Epithelial cell of prostate (primary cell): ENCODE data around the gene TXNIP.
A peak's percentile ranks its signal among the peaks of the same experiment; 100 is the strongest.

Experiments used
- DNase-seq: peaks from one replicate; pipeline ENCODE4 v3.0.0-alpha.2; 2011; ENCODE audit warnings: low read depth, low spot score
- H3K27ac ChIP-seq: fragments of 450-650 bp; 2 replicates; pipeline ENCODE4 v1.5.1; 2017; ENCODE audit warnings: mild to moderate bottlenecking

TXNIP gene

DNA sequence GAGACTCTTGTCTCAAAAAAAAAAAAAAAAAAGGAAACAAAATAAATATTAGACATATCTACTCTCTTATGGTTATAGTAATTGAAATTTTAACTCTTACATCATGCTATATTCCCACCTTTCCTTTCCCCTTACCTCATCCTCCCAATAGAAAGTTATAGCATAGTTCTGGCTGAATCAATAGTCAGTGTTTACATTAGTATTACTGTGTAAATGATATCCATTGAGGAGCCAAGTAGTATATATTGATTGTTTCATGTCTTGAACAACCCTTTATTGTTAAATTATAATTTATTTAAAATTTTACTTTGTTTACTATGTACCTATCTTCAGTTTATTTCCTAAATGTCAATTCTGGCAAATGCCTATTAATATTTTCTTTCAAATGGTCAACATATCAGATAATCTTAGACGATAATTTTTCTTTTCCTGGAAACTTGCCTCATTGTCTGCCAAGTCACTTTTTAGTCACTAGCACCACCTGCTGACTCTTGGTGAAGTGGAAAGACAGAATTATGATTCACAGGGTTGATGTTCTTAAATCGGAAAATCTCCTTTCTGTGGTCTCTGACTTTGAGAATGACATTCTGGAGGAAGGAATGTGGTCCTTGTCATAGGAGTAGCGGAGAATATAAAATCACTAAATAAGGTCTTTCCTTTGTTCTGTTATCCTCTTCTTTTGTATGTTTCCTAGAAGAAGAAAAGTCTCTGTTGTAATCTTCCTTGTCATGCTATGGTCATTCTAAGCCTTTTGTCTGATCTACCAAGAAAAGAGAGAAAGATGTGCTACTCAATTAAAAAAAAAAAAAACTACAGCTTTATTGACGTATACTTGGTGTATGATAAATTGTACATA is 16.6 kb upstream of the TXNIP start:
- H3K27ac ChIP-seq = no peak overlapping the region
- no peak for DNase-seq

DNA sequence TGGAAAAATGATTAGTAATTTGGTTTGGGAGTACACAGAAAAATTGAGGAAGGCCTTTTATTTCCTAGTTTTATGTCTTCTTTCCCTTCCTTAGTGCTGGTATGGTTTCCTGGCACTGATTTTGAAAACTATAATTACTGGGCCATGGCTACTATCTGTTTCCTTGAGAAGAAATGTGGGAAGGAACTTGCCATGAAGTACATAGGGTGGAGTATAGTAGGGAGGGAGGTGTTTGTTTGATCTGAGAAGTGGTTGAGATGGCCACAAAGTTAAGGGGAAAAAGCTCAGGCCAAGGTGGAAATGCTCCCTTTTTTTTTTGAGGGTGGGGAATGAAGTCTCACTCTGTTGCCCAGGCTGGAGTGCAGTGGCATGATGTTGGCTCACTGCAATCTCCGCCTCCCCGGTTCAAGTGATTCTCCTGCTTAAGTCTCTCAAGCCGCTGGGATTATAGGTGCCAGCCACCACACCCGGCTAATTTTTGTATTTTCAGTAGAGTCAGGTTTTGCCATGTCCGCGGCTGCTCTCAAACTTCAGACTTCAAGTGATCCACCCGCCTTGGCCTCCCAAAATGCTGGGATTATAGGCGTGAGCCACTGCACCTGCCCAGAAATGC is 13.9 kb upstream of the TXNIP start:
- no peak overlapping the region for H3K27ac ChIP-seq
- no peak for DNase-seq

DNA sequence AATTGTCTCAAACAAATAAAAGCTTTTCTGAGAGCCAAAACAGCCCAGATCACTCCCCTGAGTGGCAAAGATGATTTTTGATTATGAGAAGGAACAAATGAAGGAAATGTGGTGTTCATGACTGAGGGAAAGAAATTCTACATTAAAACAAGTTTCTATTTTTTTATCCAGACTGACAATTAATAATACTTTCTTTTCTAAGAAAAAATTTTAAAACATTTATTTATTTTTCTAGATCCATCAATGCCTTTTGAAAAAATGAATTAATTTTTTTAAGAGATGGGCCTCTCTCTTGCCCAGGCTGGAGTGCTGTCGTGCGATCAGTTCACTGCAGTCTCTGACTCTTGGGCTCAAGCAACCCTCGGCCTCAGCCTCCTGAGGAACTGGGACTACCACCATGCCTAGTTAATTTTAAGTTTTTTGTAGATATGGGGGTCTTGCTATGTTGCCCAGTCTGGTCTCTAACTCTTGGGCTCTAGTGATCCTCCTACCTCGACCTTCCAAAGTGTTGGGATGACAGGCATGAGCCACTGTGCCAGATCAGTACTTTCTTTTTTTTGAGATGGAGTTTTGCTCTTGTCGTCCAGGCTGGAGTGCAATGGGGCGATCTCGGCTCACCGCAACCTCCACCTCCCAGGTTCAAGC is 11.2 kb upstream of the TXNIP start:
- no peak for DNase-seq
- H3K27ac ChIP-seq = no peak overlapping the region

DNA sequence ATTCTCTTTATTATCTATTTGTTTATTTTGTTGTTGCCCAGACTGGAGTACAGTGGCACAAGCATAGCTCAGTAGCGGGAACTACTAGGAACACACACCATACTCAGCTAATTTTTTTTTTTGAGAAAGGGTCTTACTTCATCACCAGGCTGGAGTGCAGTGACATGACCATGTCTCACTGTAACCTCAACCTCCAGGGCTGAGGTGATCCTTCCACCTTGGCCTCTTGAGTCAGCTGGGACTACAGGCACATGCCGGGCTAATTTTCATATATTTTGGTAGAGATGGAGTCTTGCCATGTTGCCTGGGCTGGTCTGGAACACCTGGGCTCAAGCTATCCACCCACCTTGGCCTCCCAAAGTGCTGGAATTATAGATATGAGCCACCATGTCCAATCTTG is 5.3 kb upstream of the TXNIP start:
- DNase-seq = no peak
- H3K27ac ChIP-seq = no peak overlapping the region

DNA sequence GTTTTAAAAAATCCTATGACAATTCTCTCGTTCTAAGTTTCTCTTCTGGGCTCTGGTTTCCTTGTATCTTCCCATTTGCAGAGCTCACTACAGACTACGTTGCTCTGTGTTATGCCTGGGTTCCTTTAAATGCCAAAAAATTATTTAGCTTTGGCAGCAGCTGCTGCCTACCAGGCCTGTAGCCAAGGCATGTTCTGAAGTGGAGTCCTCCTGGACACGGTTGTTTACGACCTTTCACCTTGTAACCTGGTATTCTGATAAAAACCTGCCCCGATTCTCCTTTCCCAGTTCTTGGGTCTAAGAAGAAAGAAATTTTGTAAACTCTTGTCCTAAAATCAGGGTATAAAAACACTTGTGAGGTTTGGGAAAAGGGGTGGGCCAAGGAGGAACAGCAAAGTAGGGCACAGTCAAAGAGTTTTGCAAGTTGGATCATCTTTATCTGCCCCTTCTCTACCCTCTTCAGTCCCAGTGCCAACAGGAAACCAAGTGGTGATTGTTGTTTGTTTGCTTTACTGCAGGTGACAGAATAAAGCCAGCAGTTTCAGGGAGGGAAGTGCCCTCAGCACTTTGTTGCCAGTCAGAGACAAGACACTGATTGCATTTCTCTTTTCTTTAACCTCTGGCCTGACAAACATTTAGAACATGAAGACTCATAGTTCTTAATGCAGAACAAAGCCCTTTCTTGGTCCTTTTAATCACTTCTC is 3.1 kb upstream of the TXNIP start:
- peak overlapping the region; percentile 86 for H3K27ac ChIP-seq
- DNase-seq = no peak

DNA sequence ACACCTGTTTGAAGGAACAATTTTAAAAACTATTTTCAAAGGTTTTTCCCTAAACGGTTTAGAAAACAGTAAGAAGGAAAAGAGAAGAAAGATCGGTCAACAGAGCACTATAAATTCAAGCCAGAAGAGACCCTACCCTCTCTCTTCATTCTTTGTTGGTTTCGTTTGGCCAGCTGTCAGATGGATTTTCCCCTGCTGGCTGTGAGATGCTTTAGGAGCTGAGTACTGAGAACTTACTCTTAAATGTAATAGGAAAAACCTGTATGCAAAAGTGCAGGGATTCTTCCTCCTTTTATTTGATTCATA is 1.3 kb upstream of the TXNIP start:
- peak overlapping the region; percentile 86 for H3K27ac ChIP-seq
- no peak for DNase-seq

DNA sequence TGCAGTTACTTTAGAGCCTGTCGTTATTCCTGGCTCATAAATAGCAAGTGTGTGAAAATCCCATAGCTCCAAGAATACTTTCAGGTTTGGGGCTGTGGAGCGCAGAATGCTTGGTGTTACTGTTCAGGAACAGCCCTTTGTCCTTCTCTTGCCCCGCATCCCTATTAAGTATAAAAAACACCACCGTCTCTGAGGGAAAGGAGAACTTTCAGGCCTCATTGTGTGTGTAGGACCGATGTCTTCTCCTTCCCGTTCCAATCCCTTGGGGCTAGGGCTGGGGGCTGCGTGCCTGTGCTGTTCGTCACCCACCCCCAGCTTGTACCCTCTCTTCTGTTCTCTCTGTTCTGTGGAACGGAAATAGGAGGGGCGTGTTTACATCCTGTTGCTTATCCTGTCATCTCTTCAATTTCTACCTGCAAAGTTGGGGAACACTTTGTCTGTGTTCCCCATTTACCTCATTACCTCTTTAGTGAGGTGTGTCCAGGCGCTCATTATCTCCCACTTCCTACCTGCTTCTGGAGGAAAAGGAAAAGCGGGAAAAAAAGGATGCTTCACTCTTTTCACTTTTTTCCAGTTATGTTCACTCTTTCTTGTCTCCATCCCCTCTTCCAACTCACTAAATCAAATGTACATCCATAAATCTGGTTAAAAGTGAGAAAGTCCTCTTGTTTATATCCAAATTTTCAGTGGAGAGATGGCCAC is 788 bp upstream of the TXNIP start:
- DNase-seq = no peak
- H3K27ac ChIP-seq = peak overlapping the region; percentile 86

DNA sequence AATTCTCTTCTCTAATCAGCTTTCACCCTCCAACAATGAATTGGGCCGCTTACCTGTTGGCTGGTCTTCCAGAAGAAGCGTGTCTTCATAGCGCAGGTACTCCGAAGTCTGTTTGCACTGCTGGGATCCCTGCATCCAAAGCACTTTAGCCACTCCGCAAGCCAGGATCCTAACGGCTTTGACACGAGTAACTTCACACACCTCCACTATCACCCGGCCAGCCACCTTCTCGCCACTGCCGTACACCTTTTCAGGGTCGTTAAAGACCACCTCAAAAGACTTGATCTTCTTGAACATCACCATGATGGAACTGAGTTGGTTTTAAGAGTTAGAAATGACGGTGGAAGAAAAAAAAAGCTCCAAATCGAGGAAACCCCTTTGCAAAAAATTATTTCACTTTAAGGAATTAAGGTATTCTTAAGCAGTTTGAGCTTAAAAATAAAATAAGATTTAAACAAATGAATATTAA is 381 bp downstream of the TXNIP start:
- peak overlapping the region; percentile 86 for H3K27ac ChIP-seq
- DNase-seq = no peak

DNA sequence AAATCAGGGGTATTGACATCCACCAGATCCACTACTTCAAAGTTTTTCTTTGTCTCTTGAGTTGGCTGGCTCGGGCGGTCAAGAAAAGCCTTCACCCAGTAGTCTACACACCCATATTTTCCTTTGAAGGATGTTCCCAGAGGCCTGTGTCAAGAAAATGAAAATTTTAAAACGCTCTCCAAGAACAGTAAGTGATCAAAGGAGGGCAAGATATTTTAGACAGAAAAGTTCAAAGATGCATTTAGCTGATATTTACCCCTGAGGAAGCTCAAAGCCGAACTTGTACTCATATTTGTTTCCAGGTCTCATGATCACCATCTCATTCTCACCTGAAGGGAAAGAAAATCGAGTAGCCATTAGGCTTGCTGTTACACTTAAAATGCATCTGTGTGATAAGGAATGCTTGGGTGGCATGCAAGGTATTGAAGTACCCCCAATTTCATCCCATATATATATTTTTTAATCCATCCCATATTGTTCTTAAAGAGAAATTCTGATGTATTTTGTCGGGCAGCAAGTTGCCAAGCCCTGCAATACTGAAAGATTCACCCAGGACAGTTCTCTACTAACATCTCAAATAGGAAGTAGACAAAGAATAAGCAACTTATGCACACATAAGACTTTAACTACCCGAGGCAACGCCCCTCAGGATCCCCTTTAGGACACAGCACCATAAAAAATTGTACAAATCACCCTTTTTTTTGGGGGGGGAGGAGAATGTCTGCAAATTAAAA is 1.1 kb downstream of the TXNIP start:
- H3K27ac ChIP-seq = peak overlapping the region; percentile 86

DNA sequence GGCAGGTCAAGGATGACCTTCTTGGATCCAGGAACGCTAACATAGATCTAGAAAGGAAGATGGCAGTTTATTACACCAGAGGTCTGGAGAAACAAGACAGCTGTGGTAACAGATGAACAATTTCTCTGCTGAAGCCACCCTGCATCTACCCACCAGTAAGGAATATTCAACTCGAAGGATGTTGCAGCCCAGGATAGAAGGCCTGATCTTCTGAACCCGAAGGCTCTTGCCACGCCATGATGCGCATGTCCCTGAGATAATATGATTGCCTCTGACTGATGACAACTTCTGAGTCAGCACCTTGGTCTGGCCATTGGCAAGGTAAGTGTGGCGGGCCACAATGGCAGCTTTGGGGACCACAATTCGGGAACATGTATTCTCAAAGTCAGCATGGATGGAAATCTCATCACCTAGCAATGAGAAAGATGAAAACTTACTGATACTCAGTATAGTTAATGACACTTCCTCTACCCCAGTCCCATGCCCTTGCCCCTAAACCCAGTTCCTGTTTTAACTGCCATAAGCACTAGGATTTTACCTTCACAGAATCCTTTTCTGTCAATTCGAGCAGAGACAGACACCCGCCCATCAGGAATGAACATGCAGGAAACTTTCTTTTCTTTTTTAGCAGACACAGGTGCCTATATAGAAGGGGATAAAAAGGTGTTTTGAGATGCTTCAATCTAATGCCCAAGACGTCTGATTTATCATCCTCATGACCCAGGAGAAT is 1.8 kb downstream of the TXNIP start:
- DNase-seq = no peak

More for the DNA sequence above, 1.1 kb downstream of the TXNIP start:
- no peak for DNase-seq

DNA sequence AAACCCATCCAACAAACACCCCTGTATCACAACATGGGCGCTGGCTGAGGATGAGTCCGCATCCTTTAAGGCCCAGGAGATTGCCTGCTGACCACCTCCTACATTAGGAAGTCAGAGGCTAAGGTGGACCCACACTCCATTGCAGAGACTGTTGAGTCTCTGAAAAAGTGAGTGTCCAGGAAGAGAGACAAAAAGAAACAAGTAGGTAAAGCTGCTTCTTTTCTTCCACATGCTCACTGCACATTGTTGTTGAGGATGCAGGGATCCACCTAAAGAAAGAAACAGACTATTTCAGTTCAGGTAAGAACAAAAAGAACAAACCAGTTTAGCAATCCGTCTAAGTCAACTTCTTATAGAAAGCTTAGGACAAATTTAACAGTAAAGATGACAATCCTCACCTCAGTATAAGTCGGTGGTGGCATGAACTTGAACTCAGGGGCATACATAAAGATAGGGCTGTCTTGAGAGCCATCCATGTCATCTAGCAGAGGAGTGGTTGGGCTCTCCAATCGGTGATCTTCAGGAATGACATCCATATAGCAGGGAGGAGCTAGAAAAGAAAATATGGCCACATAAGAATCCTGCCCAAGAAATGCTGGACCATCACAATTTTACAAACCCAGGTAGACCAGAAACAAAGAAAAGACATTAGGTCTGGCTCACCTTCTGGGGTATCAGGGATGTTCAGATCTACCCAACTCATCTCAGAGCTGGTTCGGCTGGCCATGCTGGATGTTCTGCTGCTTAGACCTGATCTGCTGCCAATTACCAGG is 2.6 kb downstream of the TXNIP start:
- no peak for DNase-seq

More for the DNA sequence above, 1.8 kb downstream of the TXNIP start:
- H3K27ac ChIP-seq = peak overlapping the region; percentile 86

DNA sequence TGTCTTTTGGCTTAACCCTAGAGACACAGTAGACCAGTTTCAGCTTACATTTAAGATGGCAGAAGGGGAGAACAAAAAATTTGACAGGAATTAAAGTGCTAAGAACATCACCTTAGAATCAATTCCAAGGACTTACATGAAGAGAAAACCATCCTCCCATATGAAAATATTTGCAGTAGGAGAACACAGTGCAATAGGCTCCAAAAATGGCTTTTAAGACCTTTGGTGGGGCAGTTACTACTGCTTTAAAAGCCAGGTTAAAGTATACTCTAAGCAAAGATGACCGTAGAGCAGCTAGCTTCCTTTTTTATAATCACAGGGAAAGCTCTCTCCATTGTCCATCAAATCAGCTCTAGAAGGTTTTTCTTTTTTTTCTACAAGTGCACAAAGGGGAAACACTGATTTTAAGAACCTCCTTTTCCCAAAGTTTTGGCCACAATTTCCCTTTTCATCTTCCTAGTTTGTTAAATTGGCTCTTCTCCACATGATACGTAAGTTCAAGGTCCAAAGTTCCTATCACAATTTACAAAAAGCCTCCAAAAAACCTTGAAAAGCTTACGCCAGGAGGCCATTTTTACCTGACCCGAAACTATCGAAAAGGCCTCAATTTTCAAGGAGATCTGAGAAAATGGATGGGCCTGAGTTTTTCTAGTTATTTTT is 3.3 kb downstream of the TXNIP start:
- peak overlapping the region; percentile 86 for H3K27ac ChIP-seq
- DNase-seq = no peak

More for the DNA sequence above, 2.6 kb downstream of the TXNIP start:
- H3K27ac ChIP-seq = peak overlapping the region; percentile 86

DNA sequence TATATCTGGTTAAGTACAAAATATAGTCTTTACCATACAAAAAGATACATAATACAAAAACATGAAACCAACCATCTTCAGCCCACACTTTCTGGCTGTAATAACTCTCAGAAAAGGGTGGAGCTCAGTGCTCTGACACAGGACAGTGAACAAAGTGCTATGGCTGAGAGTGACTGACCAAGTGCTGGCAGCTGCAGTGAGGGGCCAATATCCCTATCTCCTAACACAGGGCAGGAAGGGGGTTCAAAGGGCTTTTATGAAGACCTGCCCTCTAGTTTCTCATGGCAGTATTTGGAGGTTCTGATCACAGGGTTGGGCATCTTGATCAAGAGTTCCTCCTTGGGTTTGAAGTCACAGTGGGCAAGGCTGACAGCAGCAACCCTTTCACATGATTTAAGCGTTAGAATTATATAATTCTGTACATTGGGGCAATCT is 3.9 kb downstream of the TXNIP start:
- peak overlapping the region; percentile 86 for H3K27ac ChIP-seq
- no peak for DNase-seq

DNA sequence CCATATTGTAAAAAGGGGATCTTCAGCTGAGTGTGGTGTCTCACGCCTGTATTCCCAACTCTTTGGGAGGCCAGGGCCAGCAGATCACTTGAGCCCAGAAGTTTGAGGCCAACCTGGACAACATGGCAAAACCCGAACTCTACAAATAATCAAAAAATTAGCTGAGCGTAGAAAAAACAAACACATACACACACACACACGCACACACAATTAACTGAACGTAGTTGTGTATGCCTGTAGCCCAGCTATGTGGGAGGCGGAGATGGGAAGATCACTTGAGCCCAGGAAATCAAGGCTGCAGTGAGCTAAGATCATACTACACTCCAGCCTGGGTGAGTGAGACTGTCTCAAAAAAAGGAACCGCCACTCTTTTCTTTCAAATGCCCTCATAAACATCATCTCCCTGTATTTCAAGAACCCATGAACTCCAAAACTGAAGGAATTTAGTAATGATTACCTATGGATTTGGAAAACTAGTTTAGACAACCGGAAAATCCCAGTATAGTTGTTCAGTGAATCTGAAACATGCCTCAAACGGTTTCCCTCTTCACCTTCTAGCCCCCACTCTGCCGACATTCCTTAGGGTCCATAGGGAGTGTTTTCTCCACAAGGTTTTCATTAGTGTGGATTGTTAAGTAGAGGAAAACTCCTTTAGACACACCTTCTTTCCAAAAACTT is 4.5 kb downstream of the TXNIP start:
- H3K27ac ChIP-seq = peak overlapping the region; percentile 86
- DNase-seq = no peak

DNA sequence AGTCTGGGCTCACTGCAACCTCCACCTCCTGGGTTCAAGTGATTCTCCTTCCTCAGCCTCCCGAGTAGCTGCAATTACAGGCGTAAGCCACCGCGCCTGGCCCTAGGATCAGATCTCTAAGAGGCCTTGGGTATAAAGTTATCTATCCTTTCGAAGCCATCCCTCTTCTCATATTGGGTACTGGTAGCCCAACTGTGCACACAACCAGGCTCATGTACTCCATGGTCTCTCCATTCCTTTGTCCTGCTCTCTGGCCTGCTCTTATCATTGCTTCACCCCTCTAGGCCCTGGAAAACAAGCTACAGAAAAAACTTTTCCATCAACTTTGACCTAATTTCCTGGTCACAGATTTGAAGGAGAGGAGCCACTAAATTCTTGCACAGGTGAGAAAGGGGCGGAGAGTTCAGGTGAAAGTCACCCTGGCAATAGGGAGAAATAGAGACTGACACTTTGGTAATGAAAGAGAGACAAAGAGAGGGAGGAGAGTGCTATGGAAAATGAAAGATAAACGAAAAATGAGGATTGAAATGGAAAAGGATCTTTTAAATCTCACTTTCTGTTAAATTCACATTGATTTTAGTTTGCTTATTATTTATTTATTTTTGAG is 6.0 kb downstream of the TXNIP start:
- peak overlapping the region; percentile 86 for H3K27ac ChIP-seq
- no peak for DNase-seq

DNA sequence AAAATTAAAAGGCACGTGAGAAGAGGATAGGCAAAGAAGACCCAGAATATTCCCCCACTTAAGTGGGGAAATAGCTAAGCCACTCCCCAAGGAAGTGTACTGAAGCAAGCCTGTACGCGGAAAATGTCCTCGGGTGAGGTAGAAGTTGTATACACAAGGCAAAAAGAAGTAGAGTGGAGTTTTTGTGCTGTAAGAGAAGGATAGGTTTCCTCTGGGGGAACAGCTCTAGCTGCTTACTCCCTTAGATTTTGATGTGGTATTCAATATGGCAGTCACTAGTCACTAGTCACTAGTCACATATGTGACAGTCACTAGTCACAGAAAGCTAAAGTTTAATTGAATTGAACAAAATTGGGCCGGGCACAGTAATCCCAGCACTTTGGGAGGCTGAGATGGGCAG is 7.6 kb downstream of the TXNIP start:
- DNase-seq = no peak
- peak overlapping the region; percentile 23 for H3K27ac ChIP-seq

DNA sequence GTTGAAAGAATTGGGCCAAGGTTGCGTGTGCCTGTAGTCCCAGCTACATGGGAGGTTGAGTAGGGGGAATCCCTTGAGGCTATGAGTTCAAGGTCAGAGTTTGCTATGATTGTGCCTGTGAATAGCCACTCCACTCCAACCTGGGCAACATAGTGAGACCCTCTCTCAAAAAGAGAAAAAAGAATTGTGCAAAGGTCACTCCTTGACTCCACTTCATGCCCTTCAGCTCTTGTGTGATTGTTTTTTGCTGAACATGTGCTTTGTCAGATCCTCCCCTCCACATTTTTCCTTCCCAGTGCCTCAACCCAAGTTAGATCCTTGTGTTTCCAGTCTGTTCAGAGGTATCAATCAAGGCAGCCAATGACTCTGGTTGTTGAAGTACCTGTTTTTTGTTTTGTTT is 8.5 kb downstream of the TXNIP start:
- peak overlapping the region; percentile 23 for H3K27ac ChIP-seq
- DNase-seq = no peak
